ENCODE results near the gene ITGA2B.
"Not testable (repeated sequence)": the region's sequence is repeated elsewhere in the genome, so short reads cannot be mapped to it uniquely, and the experiment has no call there.

Gene ITGA2B

GRCh38 chr17:44345454-44346026 lies 43.9 kb downstream of the ITGA2B start:
- DNase-seq (ENCODE audit: extremely low read depth, low read depth), result no peak
- H3K4me3 ChIP-seq (replicated peaks; ENCODE audit: low read depth, low read length), result peak overlapping the region; percentile 96
- peak; percentile 58 for TF ChIP-seq CTCF (IDR thresholded peaks at IDR 0.05; ENCODE audit: low read depth, low read length, missing control alignments)

GRCh38 chr17:44344939-44345453 lies 44.5 kb downstream of the ITGA2B start, which contains the start of gene GRN:
GRN (plus strand) TSS chr17:44345302; CDS start chr17:44349165, 3,863 bp downstream.
- no peak for TF ChIP-seq CTCF (IDR thresholded peaks at IDR 0.05; ENCODE audit: low read depth, low read length, missing control alignments)
- peak within 1 kb of the TSS; percentile 96 for H3K4me3 ChIP-seq (replicated peaks; ENCODE audit: low read depth, low read length)
- DNase-seq (ENCODE audit: extremely low read depth, low read depth), result peak; percentile 99

DNA sequence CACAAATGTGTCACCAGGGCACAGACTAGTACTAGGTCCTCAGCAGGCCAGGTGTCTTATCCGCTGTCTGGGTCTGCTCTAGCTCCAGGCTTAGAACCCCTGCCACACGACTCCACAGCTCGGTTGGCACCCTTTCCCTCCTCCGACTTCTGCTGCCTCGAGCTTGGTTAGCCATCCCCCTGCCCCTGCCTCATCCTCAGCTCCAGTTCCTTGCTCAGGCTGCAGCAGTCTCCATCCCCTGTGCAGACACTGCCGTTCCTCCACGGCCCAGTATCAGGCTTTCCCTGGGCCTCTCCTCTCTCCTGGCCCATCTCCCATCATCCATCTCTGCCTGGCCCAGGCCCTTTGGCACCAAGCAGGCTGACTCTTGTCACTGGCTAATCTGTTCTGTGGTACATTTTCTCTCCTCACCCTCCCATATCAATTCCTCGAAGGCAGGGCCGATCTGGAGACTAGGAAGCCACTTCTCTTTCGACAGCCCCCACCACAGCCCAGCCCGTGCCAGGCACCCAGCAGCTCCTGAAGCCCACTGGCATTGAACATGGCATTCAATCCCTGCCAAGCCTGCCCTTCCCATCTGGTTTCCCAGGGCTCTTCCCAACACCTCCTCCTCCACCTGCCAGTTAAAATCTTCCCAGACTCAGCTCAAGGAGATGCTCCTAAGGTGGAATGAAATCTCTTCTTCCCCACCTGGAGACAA lies 45.8 kb downstream of the ITGA2B start:
- no peak overlapping the region for H3K4me3 ChIP-seq (replicated peaks; ENCODE audit: low read depth, low read length)
- no peak for DNase-seq (ENCODE audit: extremely low read depth, low read depth)
- TF ChIP-seq CTCF (IDR thresholded peaks at IDR 0.05; ENCODE audit: low read depth, low read length, missing control alignments), result no peak

DNA sequence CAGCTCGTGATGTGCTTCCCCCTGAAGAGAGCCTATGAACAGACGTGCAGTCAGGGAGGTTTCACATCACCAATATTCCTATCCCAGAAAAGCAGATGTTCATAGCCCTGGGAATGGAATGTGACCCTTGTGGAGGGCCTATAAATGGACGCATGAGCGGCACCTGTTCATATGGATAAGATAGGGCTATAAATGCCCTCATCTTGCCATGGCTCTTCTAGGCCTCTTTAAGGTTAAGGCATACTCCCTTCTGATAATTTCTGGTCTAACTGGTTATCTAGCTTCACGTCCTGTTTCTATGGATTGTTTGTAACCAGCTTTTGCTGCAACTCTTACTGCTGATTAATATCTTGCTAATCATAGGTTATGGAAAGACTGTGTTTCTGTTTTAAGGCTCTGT lies 48.9 kb downstream of the ITGA2B start:
- H3K4me3 ChIP-seq (replicated peaks; ENCODE audit: low read depth, low read length); DNase-seq (ENCODE audit: extremely low read depth, low read depth): not testable (repeated sequence)

- no peak for TF ChIP-seq CTCF (IDR thresholded peaks at IDR 0.05; ENCODE audit: low read depth, low read length, missing control alignments)
- no peak overlapping the region for H3K4me3 ChIP-seq (replicated peaks; ENCODE audit: low read depth, low read length)
- DNase-seq (ENCODE audit: extremely low read depth, low read depth), result no peak
Measured at GRCh38 chr17:44338702-44339101, 50.7 kb downstream of the ITGA2B start.

- TF ChIP-seq CTCF (IDR thresholded peaks at IDR 0.05; ENCODE audit: low read depth, low read length, missing control alignments), result no peak
- no peak overlapping the region for H3K4me3 ChIP-seq (replicated peaks; ENCODE audit: low read depth, low read length)
- no peak for DNase-seq (ENCODE audit: extremely low read depth, low read depth)
Measured at GRCh38 chr17:44335968-44336367, 53.5 kb downstream of the ITGA2B start.

- DNase-seq (ENCODE audit: extremely low read depth, low read depth), result no peak
- TF ChIP-seq CTCF (IDR thresholded peaks at IDR 0.05; ENCODE audit: low read depth, low read length, missing control alignments), result no peak
- H3K4me3 ChIP-seq (replicated peaks; ENCODE audit: low read depth, low read length), result no peak overlapping the region
Measured at GRCh38 chr17:44335564-44335963, 53.9 kb downstream of the ITGA2B start.
